Activated naive CD4-positive, alpha-beta T cell treated with anti-CD3 and anti-CD28 coated beads, Interleukin-2, amount 50 U/mL, for 16 hours (primary cell): ENCODE results near the gene PANX1.

Source experiments
- DNase-seq: peaks from one replicate; pipeline ENCODE4 v3.0.0-alpha.2; 2020

Gene PANX1

DNA sequence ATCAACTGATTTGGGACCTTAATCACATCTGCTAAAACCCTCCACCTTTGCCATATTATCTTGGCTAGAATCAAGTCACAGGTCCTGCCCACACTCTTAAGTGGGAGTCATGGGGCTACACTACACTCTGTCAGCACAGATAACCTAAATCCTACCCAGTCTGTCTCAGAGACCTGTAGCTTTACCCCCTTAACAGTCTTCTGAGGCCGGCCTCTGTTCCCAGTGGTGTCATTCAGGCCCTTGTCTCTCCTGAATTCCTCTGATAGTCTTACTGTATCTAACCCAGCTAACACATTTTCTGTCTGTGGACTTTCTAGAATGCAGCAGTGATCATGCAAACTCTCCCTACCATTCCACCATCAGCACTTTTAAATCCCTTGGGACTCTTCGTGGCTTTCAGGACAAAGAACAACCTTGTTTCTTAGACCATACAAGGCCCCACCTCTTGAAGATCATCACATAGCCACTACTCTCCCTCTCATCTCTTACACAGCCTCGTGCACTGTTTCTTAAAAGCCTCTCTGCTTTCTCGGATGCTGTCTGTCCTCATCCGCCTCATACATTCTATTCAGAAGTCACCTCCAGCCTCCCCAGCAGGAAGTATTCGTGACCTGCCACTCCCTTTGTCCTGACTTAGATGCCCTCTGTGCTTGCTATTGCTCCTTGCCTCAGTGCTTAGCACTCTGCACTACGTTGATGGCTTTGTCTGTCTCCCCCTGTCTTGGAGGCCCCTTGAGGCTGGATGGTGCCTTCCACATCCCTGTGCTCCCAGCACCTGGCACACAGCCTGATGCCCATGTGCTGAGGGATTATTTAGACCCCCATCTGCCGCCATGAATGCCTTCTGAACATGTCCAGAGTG is 57.9 kb downstream of the PANX1 start:
- DNase-seq, result no peak

DNA sequence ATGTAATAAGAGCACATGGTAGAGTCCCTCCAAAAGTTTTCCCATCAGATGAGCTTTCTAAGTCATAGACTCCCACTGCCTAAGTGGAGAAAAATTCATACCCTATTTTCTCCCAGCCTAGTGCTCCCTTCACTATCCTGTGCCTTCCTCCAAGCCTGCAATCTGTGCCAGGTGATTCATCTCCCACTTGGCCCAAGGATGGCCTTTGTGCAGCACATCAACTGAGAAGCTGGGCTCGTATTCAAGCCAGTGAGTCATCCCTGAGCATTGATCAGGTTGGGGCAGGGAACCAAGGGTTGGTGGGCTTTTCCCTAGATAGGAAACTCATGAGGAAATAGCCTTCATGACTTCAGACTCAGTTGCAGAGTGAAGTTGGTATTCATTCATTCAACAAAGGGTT is 64.6 kb downstream of the PANX1 start:
- DNase-seq, result no peak

DNA sequence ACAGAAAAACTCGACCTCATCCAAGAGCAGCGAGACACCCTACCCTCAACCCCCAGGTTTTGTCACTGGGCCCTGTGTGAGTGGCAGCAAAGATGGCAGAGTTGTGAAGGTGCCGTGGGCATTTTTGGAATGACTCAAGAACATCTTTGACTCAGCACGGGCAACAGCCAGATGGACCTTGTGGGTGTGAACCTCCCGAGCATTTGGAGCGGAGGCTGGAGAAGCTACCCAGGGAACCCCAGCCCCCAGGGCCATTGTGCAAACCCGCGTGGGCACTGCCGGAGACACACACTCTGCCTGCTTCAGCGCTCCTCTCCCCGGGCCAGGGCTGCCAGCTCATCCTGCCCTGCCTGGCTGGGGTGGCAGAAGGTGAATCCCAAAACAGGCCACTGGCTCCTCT is 66.1 kb downstream of the PANX1 start:
- DNase-seq, result no peak

DNA sequence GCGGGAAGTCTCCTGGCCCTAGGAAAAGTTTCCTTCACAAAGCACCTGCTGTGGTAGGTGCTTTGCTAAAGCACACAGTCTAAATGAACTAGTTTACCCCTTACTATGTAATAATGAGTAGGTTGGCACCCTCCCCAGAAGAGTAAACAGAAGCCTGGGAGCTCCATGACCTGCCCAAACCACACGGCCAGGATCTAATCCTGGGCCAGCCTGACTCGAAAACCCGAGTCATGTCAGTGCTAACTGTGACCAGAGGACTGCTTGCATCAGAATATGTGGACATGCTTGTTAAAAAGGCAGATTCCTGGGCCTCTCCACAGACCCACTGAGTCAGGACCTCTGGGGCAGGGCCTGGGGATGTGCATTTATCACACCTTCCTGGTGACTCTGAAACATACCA is 67.7 kb downstream of the PANX1 start:
- no peak for DNase-seq

DNA sequence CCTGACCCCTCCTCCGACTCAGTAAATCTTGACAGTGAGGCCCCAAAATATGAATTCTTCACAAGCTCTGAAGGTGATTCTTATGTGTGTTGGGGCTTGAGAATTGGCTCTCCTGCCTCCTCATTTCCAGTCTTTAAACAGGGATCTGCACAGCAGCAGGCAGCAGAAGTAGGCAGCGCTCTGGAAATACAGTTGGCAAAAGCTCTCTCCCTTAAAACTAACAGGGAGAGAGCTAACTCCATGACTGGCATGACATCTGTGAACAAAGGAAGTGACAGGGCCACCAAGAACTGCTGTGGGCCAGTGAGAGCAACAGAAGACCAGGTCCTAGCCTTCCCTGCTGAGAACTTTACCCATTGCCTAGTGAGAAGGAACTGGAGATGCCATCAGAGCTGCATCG is 70.1 kb downstream of the PANX1 start:
- no peak for DNase-seq

DNA sequence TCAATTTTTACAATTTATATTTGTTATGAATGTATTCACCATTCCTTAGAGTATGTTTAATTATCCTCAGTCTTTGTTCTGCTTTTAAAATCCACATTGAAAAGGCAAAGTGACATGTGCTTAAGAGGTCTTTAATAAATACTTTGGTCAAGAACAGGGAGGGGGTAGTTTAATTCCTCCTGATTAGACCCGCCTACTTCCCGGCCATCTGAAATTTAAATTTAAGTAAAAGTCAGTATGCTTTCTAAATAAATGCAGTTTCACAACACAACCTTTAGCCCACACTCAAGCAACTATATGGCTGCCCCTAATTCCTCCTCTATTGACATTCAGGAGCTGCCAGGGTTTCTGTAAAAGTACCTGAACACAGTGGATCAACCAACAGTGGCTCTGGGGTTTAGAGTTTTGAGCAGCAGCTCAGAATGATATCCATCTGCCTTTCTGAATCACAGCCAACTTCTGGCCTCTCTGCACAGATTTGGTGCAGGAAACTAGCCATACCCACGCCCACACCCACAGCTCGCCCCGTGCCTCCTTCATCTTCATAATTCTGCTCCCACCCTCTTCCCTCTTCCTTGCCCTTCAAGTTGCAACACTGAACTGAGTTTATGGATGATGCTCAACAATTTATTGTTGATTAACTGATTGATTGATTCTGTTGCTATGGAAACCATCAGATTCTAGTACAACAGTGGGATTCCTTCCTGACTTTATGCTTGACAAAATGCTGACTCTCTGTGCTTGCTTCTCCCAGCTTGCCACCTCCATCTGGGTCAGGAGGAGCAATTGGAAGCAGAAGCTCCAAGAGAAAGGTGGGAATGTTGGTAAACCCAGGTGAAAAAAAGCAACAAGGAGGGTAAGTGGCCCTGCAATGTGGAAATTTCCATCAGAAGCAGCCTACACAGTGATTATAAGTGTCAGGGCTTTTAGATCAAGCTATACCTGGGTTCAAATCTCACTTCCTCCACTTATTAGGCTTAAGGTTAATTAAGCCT is 70.8 kb downstream of the PANX1 start:
- no peak for DNase-seq

DNA sequence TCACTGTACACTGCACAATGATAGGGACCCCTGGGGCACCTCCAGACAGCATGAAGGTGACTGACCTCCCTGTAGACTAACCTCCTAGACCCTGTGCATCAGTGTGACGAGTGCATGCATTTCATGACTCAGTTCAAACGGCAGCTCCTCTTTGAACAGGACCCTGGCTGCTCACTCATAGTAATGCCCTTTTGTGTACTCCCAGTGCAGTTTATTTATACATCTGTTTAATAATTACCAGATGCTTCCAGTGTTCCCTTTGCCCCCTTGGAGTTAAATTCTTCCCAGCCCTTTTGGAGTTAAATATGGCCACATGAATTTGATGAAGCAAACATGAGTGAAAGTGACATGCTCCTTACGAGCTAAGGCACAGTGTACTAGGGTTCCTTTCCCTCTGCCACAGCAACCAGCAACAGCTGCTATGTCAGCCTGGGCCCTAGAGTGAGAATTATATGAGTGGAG is 72.4 kb downstream of the PANX1 start:
- no peak for DNase-seq

DNA sequence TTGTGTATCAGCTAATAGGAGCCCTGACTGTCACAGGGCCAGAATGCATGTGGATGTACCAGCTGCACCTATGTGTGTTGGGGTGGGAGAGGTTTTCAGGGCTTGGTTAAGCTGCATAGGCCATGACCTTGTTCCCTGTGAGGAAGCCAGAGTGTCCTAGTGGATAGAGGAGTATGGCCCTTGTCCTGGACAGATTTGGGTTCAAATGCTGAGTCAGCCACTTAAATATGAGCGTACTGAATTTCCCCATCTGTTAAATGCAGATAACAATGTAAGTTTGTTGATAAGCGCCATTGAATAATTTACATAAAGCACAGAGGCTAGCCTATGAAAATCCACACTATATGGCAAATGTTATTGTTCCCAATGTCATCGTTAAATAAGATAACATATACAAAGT is 74.4 kb downstream of the PANX1 start:
- no peak for DNase-seq

DNA sequence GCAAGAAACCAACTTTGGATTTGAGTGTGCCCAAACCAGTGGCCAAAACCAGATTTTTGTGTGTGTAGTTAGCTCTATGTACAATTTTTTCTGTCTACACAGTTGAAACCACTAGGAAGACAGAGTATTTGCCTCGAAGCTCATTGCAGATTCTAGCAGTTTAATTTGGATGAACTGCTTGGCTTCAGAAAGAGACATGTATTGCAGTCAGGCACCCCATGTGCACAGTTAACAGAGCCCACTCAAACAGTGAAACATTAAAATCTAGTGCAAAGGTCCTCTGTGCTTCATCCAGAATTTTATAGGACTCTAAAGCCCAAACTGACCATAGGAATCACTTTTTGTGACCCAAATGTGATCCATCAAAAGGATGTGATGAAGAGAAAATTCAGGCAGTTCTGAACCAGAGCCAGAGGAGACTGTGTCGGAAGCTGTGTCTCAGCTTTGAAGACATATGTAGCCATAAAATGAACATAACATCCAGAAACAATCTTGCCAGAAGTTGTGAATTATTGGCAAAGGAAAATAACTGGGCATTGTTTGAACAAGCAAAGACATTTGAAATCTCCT is 82.7 kb downstream of the PANX1 start:
- no peak for DNase-seq

DNA sequence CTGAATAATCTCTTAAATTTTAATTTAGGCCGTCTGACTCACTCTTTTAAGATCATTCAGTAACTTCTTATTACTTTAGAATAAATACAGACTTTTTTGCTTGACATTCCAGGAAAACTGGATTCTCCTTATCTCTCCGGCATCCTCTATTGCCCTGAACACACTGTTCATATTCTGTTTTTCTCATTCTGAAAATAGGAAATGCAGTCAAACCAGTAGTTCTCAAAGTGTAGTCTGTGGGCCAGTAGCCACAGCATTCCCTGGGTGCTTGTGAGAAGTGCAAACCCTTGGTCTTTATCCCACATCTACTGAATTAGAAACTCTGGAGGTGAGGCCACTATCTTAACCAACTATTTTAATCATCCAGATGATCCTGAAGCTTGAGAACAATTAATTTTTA is 84.3 kb downstream of the PANX1 start:
- DNase-seq, result no peak

DNA sequence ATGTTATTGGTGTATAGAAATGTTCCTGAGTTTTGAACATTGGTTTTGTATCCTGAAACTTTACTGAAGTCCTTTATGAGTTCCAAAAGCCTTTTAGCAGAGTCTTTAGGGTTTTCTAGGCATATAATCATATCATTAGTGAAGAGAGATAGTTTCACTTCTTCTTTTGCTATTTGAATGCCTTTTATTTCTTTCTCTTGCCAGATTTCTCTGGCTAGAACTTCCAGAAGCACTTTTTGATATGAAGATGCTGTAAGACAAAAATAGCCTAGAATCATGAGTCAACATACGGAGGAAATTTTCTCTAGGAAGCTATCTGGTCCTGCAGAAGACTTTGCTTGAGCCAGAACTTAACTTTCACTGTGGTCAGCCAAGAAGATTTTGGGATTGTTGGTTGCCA is 89.1 kb downstream of the PANX1 start:
- DNase-seq, result no peak

DNA sequence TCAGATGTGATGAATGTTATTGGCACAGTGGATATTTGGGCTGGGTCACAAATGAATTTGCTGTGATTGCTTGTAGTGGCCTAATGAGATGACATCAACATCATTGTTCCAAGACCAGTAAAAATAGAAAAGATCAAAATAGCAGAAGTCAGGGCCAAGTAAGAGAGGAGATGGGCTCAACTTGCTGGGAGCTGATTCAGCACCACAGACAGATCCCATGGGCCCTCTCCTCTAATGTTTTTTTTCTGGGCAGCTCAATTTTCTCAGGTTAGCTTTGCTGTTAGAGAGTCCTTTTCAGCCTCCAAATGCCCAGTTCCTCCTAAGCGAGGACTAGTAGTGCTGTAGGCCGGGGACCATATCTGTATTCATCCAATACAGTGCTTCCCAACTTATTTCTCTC is 89.7 kb downstream of the PANX1 start:
- DNase-seq, result no peak

DNA sequence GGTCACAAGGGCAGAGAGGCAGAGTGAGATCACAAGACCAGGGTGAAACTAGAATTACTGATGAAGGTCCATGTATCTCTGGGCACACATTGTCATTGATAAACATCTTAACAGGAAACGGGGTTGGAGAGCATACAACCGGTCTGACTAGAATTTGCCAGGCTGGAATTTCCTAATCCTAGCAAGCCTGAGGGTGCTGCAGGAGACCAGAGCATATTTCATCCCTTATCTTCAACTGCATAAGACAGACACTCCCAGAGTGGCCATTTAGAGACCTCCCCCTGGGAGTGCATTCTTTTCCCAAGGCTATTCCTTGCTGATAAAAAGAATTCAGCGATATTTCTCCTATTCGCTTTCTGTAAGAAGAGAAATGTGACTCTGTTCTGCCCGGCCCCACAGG is 91.1 kb downstream of the PANX1 start:
- no peak for DNase-seq

DNA sequence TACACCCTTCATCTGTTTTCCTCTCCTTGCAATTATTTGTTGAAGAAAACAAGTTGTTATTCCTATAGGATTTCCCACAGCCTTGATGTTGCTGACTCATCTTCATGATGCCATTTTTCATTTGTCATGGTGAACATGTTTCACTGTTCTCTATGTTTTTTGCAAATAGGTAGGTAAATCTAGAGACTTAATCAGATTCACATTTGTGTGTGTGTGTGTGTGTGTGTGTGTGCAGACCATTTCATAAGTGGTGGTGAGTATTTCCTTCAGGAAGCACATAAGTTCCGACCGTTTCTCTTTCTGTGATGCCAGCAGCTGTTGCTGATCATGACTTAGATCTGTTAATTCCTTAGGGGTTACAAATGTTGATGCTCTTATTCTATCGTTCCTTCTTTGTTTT is 95.4 kb downstream of the PANX1 start:
- DNase-seq, result no peak
